Fibroblast of upper back skin (primary cell): ENCODE data around the gene CREBBP.
A peak's percentile ranks its signal among the peaks of the same experiment; 100 is the strongest.
"Not testable (repeated sequence)": the region's sequence is repeated elsewhere in the genome, so short reads cannot be mapped to it uniquely, and the experiment has no call there.

Source experiments
- DNase-seq: peaks from one replicate; pipeline ENCODE4 v3.0.0-alpha.2; 2013

Gene CREBBP

DNA sequence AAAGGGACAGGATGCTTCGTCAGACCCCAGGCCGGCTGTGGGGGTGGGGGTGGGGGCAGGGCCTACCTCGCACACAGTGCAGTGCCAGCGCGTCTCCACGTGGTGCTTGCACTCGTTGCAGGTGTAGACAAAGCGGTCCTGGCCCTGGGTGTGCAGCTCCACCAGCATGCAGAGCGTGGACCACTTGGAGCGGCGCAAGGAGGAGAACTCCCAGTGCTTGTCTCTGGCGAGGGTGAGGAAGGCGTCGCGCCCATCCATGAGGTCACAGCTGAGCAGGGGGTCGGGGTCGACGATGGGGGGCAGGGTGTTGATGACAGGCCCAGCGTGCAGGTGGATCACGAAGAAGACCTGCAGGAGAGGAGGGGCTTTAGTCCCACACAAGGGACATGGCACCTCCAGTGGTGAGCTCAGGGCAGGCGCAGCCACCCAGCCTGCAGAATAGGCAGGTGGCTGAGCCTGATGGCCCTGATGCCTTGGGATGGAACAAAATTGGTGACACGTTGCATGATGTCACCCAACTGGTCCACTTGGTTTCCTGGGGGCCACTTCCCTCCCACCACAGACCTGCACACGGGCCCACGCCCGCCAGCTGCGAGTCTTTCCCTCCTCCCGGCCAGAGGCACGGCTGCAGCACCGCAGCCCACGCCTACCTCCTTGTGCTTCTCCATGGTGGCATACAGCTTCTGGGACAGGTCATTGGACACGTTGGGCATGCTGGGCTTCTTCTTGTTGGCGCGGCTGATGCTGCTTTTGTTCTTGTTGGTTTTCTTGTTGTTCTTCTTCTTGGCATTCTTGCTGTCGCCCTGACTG, 149.2 kb downstream of the CREBBP start:
- DNase-seq, result no peak

DNA sequence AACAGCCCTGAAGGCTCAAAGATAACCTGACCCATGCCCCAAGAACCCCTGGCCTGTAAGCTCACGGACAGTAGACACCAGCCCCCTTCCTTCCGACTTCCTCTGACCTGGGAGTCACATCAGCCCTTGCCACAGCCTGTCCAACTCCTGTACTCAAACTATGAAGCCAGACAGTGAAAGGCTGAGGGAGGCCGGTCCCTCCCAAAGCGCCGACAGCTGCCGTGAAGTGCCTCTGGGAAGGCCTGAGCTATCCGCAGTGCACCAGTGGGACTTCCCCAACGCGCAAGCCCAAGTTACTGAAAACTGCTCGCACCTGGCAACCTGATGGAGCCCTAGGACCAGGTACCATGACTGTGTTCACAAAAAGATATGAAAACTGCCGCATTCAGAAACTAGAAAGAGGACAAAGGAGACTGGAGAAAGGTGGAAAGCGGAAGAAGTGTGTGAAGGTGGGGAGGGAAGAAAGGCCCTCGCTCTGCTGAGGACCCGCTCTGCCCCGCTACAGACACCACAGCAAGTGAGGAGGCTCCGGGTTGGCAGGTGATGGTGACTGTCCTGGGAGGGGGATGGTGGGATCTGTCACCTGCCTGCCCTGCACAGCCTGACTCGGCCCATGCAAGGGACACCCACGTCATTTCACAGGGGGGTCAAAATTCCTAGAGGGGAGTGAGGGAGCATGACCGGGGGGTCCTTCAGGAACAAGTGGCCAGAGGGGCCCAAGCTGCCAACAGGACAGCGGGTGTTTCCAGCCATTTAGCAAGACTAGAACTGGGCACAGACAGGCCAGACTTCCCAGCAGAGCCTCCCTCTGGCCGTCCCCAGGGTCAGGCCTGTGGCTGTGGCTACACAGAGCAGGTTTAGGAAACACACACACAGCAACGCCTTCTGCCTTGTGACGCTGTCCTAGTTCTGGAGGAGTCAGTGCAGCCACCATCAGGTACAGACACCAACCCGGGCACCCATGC, 150.1 kb downstream of the CREBBP start:
- no peak for DNase-seq

- no peak for DNase-seq
Observed at GRCh38 chr16:3729161-3730112, 151.1 kb downstream of the CREBBP start.

GRCh38 chr16:3728424-3729160, 151.9 kb downstream of the CREBBP start:
- DNase-seq, result no peak

DNA sequence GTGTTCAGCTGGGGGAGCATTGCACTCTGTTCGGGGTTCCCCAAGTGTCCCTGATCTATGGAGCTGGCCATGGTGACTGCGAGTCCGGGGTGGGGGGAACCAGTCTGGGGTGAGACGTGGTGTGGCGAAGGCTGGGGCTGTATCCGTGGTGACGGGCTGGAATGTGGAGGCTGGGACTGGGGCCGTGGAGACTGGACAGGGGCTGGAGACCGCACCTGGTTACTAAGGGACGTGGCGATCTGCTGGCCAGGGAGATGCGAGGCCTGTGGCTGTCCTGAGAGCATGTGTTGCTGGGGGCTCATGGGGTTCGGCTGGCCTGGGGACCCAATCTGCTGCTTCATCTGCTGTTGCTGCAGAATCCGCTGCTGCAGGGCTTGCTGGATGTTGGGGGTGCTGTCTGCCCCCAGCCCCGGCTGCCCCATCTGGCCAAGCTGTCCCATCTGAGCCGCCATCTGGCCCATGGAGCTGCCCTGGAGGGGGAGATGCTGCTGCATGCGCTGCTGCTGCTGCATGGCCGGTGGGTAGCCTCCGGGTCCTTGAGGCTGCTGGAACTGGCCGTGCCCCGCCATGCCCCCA, 152.6 kb downstream of the CREBBP start:
- DNase-seq, result no peak

- DNase-seq, result no peak
Observed at GRCh38 chr16:3726021-3726687, 154.4 kb downstream of the CREBBP start.

DNA sequence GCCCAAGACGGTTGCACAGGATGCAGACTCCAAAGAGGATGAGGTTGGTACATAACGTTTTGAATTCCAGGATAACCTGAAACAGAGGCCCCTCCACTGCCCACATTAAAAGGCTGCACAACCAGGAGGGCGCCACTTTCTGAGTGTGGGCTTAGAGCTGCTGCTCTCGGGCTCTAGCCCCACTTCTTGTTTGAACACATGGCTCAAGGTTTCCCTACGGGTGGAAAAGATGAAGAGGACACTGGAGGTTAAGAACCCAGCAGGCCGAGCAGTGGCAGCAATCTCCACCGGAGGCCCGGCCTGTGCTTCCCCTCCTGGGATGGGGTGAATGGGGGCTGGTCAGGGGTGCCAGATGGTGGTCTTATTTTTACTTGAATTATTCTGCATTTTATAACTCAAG, 155.2 kb downstream of the CREBBP start:
- DNase-seq, result no peak

DNA sequence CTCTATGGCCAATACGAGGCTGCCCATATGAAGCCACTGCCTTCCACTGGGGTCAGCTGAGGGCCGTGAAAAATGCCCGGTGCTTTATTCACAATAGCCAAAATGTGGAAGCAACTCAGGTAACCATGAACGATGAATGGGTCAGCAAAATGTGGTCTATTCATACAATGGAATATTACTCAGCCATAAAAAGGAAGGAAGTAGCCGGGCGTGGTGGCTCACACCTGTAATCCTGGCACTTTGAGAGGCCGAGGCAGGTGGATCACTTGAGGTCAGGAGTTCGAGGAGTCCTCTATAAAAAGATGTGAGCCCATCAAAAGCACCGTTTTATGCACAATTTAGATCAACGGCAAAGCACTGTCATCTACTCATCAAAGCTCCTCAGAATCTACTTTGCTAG, 158.0 kb downstream of the CREBBP start:
- DNase-seq, result no peak

DNA sequence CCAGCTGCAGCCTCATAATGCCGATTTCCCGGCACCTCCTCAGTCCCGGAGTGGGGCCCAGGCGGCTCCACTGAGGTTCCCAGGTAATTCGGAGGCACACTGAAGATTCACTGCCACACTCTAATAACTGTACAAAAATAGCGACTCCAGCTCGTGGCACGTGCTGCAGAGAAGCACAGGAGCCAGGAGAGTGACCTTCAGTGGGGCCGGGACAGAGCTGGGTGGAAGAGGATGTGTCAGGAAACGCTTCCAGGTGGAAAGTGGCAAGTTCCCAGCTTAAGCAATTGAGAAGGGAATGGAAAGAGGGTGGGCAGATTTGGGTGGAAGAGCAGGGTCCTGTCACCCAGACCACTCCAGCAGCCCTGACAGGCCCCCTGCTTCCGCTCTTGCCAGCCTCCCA, 160.1 kb downstream of the CREBBP start:
- DNase-seq, result no peak

- DNase-seq, result no peak
Observed at GRCh38 chr16:3718628-3719027, 161.9 kb downstream of the CREBBP start.

DNA sequence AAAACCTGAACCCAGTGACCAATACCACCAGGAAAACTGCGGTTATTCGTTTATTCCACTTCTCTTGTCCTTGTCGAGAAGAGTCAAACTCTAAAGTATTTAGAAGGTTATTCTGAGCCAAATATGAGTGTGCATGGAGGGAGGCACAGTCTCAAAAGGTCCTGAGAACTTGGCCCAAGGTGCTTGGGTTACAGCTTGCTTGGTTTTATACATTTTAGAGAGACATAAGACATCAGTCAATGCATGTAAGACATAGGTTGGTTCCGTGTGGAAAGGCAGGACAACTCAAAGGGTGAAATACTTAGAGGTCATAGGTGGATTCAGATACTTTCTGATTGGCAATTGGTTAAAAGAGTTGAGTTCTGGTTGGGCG, 162.5 kb downstream of the CREBBP start:
- DNase-seq, result no peak

- peak; percentile 79 for DNase-seq
Observed at GRCh38 chr16:3717235-3718018, 163.1 kb downstream of the CREBBP start, which contains the start of gene TRAP1. TRAP1 (minus strand) TSS chr16:3717524; CDS start chr16:3717508, 16 bp downstream.

GRCh38 chr16:3716831-3717234, 163.7 kb downstream of the CREBBP start:
- DNase-seq, result no peak

GRCh38 chr16:3715430-3715829, 165.1 kb downstream of the CREBBP start:
- DNase-seq, result no peak

- DNase-seq, result not testable (repeated sequence)
Observed at GRCh38 chr16:3714378-3714777, 166.1 kb downstream of the CREBBP start.

DNA sequence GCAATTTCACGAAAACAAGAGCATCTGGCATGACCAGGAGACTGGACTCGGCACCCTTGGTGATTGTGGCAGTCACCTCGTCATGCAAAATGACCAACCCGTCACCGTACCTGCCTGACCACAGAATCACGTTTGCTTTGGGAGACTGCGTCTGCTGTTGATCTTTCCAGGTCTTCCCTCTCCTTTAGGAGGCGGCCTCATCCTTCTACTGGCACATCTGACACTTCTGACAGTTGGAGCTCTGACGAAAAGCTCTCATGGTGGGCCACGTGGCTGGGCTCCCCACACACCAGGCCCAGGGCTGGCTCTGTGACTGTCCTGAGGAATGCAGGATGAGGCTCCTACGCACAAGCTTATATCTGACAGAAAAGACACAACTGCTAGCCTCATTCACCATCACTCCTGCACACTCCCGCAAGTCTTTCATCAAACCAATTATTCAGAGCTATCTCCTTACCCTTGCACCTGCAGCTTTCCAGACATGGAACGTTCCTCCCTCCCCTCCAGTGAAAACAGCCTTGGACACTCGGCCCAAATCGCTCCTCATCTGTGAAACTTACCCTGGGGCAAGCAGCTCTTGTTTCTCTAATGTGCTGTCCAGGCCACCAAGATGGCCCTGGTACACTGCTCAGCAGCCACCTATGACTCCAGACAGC, 166.8 kb downstream of the CREBBP start:
- no peak for DNase-seq

DNA sequence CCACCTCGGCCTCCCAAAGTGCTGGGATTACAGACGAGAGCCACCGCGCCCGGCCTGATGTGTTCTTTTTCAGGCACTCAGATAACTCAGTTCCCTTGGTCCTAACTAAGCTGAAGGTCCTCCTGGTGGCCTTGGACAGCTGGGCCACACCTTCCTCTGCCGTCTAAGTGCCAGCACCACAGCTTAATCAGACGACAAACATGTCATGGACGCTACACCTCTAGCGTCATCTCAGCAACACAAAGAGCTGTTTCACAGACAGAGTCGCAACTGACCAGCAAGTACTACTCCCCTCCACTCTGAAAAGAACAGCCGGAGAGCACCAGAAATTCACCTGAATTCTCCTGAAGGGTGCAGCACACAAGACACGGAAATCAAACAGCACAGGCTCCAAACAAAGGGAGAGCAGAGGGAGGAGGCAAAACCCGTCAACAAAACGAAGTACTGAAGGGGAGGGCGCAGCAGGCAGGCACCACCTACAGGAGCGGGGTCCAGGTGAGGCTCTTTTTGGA, 167.6 kb downstream of the CREBBP start:
- DNase-seq, result no peak

DNA sequence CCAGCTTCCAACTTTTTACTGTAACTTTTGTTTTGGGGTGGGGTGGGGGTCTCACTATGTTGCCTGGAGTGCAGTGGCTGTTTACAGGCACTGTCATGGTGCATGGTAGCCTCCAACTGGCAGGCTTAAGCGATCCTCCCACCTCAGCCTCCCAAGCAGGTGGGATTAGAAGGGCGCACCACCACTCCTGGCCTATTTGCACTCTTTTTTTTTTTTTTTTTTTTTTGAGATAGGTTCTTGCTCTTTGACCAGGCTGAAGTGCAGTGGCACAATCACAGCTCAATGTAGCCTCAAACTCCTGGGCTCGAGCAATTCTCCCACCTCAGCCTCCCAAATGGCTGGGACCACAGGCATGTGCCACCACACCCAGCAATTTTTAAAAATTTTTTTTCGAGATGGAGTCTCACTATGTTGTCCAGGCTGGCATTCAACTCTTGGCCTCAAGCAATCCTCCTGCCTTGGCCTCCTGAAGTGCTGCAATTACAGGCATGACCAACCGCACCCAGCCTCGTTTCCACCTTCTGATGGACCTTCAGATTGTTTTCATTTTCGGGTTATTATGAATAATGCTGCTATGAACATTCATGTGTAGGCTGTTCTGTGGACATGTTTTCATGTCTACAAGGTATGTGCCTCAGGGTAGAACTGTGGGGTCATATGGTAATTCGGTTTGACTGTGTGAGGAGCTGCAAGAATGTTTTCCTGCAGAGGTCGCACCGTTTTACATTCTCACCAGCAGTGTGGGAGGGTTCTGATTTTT, 174.1 kb downstream of the CREBBP start:
- no peak for DNase-seq

- DNase-seq, result no peak
Observed at GRCh38 chr16:3702082-3702481, 178.4 kb downstream of the CREBBP start.
